DOHH2 (cell line): Measurements from ENCODE around the gene DZIP1.

Source experiments
- EZH2phosphoT487 ChIP-seq: fragments of 200-600 bp; sonication (generic); IDR thresholded peaks from 2 replicates; pipeline ENCODE4 v1.6.1; 2017; ENCODE audit warnings: borderline replicate concordance, mild to moderate bottlenecking, antibody characterized with exemption, low read length, moderate library complexity, mixed read lengths
- TF ChIP-seq, protein P1 (sequence below): fragments of 200-600 bp; sonication (generic); IDR thresholded peaks from one replicate; pipeline ENCODE4 v1.5.1; 2014; ENCODE audit warnings: antibody characterized with exemption, mild to moderate bottlenecking, low read depth, low read length; ENCODE audit not compliant: poor library complexity, severe bottlenecking

DNA sequence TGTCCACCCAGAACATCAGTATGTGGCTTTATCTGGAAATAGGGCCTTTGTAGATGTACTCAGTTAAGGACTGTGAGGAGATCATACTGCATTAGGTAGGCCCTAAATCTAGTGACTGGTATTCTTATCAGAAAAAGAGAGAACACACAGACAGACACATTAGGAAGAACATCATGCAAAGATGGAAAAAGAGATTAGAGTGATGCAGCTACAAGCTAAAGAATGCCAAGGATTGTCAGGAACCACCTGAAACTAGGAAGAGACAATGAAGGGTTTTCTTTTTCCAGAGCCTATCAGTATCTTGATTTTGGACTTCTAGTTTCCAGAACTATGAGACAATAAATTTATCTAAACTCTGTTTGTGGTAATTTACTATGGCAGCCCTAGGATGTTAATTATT, 15.0 kb upstream of the DZIP1 start:
- TF ChIP-seq, protein P1, sequence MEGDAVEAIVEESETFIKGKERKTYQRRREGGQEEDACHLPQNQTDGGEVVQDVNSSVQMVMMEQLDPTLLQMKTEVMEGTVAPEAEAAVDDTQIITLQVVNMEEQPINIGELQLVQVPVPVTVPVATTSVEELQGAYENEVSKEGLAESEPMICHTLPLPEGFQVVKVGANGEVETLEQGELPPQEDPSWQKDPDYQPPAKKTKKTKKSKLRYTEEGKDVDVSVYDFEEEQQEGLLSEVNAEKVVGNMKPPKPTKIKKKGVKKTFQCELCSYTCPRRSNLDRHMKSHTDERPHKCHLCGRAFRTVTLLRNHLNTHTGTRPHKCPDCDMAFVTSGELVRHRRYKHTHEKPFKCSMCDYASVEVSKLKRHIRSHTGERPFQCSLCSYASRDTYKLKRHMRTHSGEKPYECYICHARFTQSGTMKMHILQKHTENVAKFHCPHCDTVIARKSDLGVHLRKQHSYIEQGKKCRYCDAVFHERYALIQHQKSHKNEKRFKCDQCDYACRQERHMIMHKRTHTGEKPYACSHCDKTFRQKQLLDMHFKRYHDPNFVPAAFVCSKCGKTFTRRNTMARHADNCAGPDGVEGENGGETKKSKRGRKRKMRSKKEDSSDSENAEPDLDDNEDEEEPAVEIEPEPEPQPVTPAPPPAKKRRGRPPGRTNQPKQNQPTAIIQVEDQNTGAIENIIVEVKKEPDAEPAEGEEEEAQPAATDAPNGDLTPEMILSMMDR, result no peak
- no peak for TF ChIP-seq EZH2phosphoT487
